HG03354 (cell line): ENCODE measurements around the gene FBN2.

ENCODE experiments used
- ATAC-seq: cut with Tn5 transposase; IDR thresholded peaks from one replicate; pipeline ENCODE4 v1.9.1; 2021; ENCODE audit warnings: mild to moderate bottlenecking; ENCODE audit not compliant: unreplicated experiment, poor library complexity, severe bottlenecking

FBN2 gene

DNA sequence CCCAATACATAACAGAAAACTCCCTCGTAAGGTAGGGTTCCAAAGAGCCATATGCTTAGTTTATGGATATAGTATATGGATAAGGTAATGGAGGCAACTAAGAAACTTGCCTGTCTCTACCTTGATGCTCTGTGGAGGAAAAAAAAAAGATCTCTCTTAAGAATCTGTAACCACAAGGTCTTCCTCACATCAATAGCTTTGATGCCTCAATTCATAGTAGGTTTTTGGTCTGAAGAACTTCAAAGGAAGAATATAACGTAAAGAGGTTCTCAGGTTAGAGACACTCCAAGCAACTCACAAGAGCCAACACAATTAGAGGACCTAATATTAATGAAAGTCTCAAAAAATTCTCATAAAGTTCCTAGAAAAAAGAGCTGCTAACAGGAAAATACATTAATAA, 140.2 kb downstream of the FBN2 start:
- no peak for ATAC-seq

- no peak for ATAC-seq
These were observed 143.0 kb downstream of the FBN2 start for GRCh38 chr5:128395073-128395472.

GRCh38 chr5:128384068-128384467, 154.0 kb downstream of the FBN2 start:
- ATAC-seq: no peak

DNA sequence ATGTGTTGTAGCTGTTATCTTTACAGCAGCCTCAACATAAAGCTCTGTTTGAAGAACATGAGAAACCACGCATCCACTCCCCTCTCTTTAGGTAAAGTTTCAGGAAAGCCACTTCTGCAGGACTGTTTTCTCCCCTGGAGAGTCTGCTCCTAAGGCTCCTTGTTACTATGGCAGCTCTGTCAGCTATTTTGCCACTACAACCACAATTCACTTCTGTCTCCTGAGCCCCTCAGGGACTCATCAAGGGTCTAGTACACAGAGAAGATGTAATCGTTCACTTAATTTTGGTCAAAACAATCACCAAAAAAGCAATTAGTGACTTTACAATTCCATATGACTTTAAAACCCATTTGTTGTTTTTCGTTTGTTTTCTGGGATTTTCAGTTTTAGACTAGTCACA, 157.7 kb downstream of the FBN2 start:
- no peak for ATAC-seq

DNA sequence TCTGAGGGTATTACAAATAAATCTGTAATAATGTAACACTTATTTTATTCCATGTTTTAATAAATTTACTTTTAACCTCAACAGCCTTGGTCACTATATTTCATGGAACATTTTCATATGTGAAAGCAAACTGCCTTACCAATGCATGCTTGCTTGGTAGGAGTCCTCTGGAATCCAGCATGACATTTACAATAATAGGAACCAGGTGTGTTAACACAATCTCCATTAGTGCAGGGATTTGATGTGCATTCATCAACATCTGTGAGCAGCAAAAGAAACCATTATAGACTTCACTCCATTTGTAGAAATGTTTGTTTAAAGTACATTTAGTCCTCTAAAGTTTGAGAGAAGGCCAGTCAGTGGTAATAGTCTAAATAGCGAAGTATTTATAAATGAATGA, 159.4 kb downstream of the FBN2 start:
- ATAC-seq: no peak

GRCh38 chr5:128378196-128378595, 159.8 kb downstream of the FBN2 start:
- no peak for ATAC-seq

DNA sequence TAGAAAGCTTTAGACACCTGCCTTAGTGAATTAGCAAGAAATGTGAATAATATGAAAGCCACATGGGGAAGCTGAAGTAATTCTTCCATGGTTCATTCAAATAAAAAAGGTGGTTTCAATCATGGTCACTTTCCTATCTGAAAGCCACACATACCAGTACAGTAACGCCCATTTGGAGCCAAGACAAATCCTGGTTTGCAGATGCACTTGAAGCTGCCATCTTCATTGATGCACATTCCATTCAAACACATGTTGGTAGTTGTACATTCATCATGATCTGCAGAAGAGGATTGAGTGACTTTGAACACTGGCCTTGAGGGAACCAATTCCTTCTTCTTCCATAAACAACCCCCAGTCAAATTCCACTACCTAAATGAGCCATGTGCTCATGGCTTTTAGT, 161.5 kb downstream of the FBN2 start:
- ATAC-seq: no peak

DNA sequence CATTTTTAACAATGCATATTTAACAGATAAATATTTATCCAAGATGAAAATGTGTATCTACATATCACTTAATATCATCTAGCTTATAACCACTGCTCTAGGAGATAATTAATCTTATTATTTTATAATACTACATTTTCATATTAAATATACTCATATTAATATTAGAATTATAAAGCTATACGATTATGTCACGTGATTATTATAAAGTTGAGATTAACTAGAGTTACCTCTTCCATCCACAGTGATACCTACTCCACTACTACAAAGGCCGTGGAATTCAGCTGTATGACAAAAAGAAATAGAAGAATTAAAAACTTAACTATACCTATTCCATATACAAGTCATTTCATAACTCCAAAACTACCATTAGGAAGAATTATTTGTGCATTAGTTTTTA, 171.9 kb downstream of the FBN2 start:
- ATAC-seq: no peak

DNA sequence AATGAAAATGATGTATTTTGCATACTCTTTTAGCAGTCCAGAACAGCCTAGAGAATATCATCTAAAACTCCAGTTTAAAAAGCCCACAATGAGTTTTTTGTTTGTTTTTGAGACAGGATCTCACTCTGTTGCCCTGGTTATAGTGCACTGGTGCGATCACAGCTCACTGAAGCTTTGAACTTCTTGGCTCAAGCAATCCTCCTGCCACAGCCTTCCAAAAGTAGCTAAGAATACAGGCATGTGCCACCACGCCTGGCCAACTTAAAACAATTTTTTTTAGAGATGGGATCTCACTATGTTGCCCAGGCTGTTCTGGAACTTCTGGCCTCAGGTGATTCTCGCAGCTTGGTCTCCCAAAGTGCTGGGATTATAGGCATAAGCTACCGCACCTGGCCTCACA, 175.7 kb downstream of the FBN2 start:
- ATAC-seq: no peak

DNA sequence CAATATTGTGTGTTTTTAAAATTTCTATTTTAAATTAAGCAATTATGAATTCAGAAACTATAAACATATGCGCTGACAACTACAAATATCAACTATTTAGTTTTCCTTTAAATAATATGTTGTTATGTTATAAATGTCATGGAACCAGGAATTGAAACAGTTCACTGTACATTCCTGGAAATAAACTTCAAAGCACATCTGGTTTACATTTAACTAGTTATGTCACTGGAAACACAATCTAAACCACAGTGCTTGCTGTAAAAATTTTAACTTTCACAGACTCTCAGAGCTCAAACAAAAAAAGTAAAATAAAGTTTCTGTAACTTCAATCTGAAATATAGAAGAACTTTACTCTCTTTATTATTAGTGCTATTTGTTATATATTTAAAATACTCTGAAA, 179.2 kb downstream of the FBN2 start:
- no peak for ATAC-seq

GRCh38 chr5:128357226-128357625, 180.8 kb downstream of the FBN2 start:
- no peak for ATAC-seq

- no peak for ATAC-seq
These were observed 182.1 kb downstream of the FBN2 start for GRCh38 chr5:128355961-128356360.

- no peak for ATAC-seq
These were observed 184.5 kb downstream of the FBN2 start for GRCh38 chr5:128353441-128354107.

- ATAC-seq: no peak
These were observed 187.3 kb downstream of the FBN2 start for GRCh38 chr5:128350705-128351104.

DNA sequence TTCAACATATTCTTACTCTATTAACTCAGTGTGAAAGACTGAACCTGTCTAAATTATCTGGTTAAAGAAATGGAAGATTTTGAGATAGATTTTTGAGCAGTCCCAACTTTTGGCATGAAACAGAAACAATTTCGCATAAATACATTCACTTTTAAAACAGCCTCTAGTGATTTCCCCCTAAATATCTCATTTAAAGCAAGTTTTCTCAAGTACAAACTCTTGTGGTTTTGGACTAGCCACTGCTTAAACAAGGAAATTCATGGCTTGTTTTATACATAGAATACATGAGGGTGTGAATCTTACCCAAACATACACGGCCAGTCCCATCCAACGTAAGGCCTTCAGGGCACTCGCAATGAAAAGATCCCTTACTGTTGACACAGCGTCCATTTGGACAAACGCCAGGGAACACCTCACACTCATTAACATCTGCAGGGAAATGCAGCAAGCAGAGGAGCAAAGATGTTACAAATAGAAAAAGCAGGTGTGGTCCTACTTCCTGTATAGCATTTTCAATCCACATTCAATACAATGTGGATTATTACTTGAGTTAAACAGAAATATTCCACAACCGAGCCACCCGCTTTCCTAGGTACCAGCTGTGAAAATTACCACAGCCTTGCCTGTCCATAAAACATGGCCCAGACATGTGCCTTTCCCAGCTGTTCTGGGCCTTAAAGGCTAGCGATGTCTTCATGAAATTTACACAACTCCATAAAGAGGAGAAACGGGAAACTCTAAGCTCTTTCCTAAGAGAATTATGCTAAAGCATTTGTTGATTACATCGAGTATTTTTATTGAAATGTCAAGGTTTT, 188.8 kb downstream of the FBN2 start:
- ATAC-seq: no peak

DNA sequence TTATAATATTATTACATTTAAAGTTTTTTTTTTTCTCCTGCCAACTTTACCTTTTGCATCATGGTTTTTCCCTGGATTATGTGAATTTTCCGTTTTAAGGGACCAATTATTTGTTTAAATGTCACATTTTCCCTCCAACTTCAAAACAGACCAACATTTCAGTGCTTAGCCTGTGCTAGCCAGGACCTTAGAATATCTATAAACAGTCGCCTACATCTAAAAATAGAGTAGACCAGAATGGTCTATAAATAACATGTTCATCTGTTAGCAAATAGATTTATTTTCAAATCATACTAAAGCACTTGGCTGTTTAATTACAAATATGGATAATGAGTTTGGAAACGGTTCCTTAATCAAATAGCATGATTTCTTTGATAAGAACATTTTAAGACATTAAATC, 192.0 kb downstream of the FBN2 start:
- ATAC-seq: no peak

DNA sequence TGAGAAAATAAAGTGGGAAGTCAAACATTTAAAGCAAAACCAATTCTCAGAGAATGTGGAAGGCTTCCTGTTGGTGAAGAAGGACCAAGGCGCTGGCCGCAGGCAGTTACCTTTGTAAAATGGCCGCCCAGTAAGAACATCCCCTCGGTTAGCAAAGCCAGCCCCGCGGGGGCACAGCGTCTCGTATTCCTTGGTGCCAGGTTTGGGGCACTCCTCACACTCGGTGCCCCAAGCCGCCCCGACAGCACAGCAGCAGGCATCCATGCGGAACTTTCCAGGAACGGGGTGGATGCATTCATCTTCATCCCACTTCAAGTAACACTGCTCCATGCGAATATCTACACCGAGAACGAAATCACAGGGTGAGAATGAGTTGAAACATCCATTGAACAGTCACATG, 192.8 kb downstream of the FBN2 start:
- ATAC-seq: no peak

DNA sequence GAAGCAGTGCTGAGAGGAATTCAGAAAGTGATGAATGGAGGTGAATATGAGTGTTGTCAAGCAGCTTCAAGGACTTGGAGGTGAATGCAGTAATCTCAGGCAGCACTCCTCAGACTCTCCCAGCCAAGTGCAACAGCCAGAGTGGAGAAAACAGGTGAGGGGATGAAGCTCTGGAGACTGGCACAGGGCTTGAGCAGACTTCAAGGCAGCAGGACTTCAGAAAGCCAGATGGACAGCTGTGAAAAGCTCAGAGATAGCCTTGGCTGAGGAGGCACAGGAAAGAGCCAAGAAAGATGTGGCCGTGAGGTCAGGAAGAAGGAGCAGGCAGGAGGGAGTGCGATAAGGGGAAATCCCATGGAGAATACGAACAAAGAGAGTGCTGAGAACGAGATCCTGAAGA, 194.9 kb downstream of the FBN2 start:
- no peak for ATAC-seq

- ATAC-seq: no peak
These were observed 197.0 kb downstream of the FBN2 start for GRCh38 chr5:128341056-128341455.

- no peak for ATAC-seq
These were observed 197.4 kb downstream of the FBN2 start for GRCh38 chr5:128340648-128341047.

DNA sequence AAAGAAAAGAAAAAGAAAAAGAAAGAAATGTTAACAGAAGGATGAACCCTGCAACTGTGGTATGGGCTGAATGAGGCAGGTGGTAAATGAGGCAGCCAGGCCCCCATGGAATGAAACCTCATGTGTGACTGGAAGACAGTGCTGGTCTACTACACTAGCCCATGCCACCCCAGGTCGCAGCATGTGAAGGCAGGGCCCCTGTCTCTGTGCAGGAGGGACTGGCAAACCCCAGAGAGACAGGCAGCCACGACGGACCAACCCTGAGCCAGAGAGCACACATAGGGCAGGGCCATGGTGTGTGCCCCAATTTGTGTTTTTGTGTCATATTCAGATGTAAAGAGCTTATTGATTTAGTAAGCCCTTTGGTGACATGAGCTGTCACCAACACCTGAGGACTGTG, 198.5 kb downstream of the FBN2 start:
- no peak for ATAC-seq
